GM23338 (cell line): Measurements from ENCODE around the gene RIMBP3B.
"Not testable (repeated sequence)": the region's sequence is repeated elsewhere in the genome, so short reads cannot be mapped to it uniquely, and the experiment has no call there.

ENCODE experiments used
- CTCF ChIP-seq, 2 experiments: fragments of 200-600 bp in 1 of 2; sonication (generic) in 1 of 2; conservative IDR thresholded peaks; 2 replicates each; pipeline versions ENCODE4 v1.5.1 to v1.6.1; 2016 to 2017; ENCODE audit warnings: antibody characterized with exemption in 2 of 2, low read depth in 2 of 2, mild to moderate bottlenecking in 2 of 2, moderate library complexity in 1 of 2
- EZH2 ChIP-seq: fragments of 200-600 bp; sonication (generic); IDR thresholded peaks from one replicate; pipeline ENCODE4 v1.8.0; 2017; ENCODE audit warnings: antibody characterized with exemption, mild to moderate bottlenecking, low read depth; ENCODE audit not compliant: unreplicated experiment
- POLR2AphosphoS5 ChIP-seq: IDR thresholded peaks from 2 replicates; pipeline ENCODE4 v1.6.1; 2016; ENCODE audit warnings: antibody characterized with exemption, low read depth

GRCh38 chr22:21362473-21362872, 21.1 kb upstream of the RIMBP3B start:
- not testable (repeated sequence) for TF ChIP-seq CTCF (conservative IDR thresholded peaks at IDR 0.05; ENCODE audit: low read depth in 2 of 2); EZH2; POLR2AphosphoS5
